ENCODE data around the gene LAMC2. TPM values are rescaled to one million over a fixed set of nuclear protein-coding genes. Genes with fewer than 3 reads are reported as not detected.
A peak's percentile ranks its signal among the peaks of the same experiment; 100 is the strongest.

LAMC2 gene
- total RNA-seq, 4 donors from 2014 or later, result 2.1 to 17.4 (median 4.4) TPM

- no peaks in the 10 kb centered on the region for H3K27me3 ChIP-seq
- no peak overlapping the region for H3K4me3 ChIP-seq
- TF ChIP-seq POLR2A (IDR thresholded peaks at IDR 0.05), result no peak
- no peak for TF ChIP-seq CTCF (IDR thresholded peaks at IDR 0.05)
- no peaks in the 10 kb centered on the region for H3K9me3 ChIP-seq
- H3K4me1 ChIP-seq, result peaks cover 0 to 4% of the 10 kb centered on the region in 2 donors
- no peaks in the 10 kb centered on the region for H3K36me3 ChIP-seq
- H3K27ac ChIP-seq, result peak overlapping the region; percentile 77 to 82
- intact Hi-C loops (cut with DNase I; ENCODE audit: low total_unique reads), result loop anchor here (5.0 kb wide), 1 partner anchor 34 kb away; no protein-coding TSS in a partner anchor
- DNase-seq, result no peak
Measured at GRCh38 chr1:183283286-183283685, 97.2 kb downstream of the LAMC2 start.

- peaks cover 0 to 4% of the 10 kb centered on the region in 2 donors for H3K4me1 ChIP-seq
- TF ChIP-seq POLR2A (IDR thresholded peaks at IDR 0.05) (no peak), CTCF (IDR thresholded peaks at IDR 0.05) (no peak)
- no peak overlapping the region for H3K4me3 ChIP-seq
- DNase-seq, result no peak
- H3K27ac ChIP-seq, result peak overlapping the region in 1 of 2 donors; percentile 82
- intact Hi-C loops (cut with DNase I; ENCODE audit: low total_unique reads), result loop anchor here (5.0 kb wide), 1 partner anchor 33 kb away; no protein-coding TSS in a partner anchor
- H3K36me3 ChIP-seq, result no peaks in the 10 kb centered on the region
- H3K27me3 ChIP-seq, result no peaks in the 10 kb centered on the region
- H3K9me3 ChIP-seq, result no peaks in the 10 kb centered on the region
Measured at GRCh38 chr1:183284086-183284485, 98.0 kb downstream of the LAMC2 start.

GRCh38 chr1:183285256-183285655 is 99.2 kb downstream of the LAMC2 start:
- TF ChIP-seq CTCF (IDR thresholded peaks at IDR 0.05), result no peak
- TF ChIP-seq POLR2A (IDR thresholded peaks at IDR 0.05), result no peak
- H3K4me1 ChIP-seq, result peaks cover 0 to 4% of the 10 kb centered on the region in 2 donors
- H3K27me3 ChIP-seq, result no peaks in the 10 kb centered on the region
- H3K27ac ChIP-seq, result no peak overlapping the region
- no peak overlapping the region for H3K4me3 ChIP-seq
- DNase-seq, result no peak
- no peaks in the 10 kb centered on the region for H3K9me3 ChIP-seq
- intact Hi-C loops (cut with DNase I; ENCODE audit: low total_unique reads), result no loop called here
- H3K36me3 ChIP-seq, result no peaks in the 10 kb centered on the region

GRCh38 chr1:183285746-183286145 is 99.7 kb downstream of the LAMC2 start:
- no peak for DNase-seq
- no peak for TF ChIP-seq CTCF (IDR thresholded peaks at IDR 0.05)
- Histone ChIP-seq H3K27me3 (no peaks in the 10 kb centered on the region), H3K4me3 (no peak overlapping the region), H3K27ac (peak overlapping the region; percentile 76 to 89), H3K9me3 (no peaks in the 10 kb centered on the region), H3K36me3 (no peaks in the 10 kb centered on the region), H3K4me1 (peaks cover 0 to 5% of the 10 kb centered on the region in 2 donors)
- intact Hi-C loops (cut with DNase I; ENCODE audit: low total_unique reads), result no loop called here

GRCh38 chr1:183287191-183287675 is 101.2 kb downstream of the LAMC2 start:
- no peaks in the 10 kb centered on the region for H3K9me3 ChIP-seq
- DNase-seq, result peak; percentile 53 to 68
- H3K4me3 ChIP-seq, result no peak overlapping the region
- peak overlapping the region; percentile 76 to 89 for H3K27ac ChIP-seq
- H3K36me3 ChIP-seq, result no peaks in the 10 kb centered on the region
- H3K27me3 ChIP-seq, result no peaks in the 10 kb centered on the region
- TF ChIP-seq CTCF (IDR thresholded peaks at IDR 0.05), result no peak
- no peak for TF ChIP-seq POLR2A (IDR thresholded peaks at IDR 0.05)
- intact Hi-C loops (cut with DNase I; ENCODE audit: low total_unique reads), result no loop called here
- peaks cover 0 to 18% of the 10 kb centered on the region in 2 donors for H3K4me1 ChIP-seq
